Gastrocnemius medialis (tissue), 4 donors: ENCODE data around the gene CDRT4. TPM values are rescaled to one million over a fixed set of nuclear protein-coding genes. Genes with fewer than 3 reads are reported as not detected.

Experiments used
- ATAC-seq, 2 donors: fragments of 150-250 bp; one replicate each; pipeline ENCODE4 v1.9.1; 2016
- DNase-seq, 2 donors: peaks; one replicate each; pipeline ENCODE4 v3.0.0-alpha.2; 2019
- H3K27ac ChIP-seq, 4 donors: fragments of 200-600 bp; sonication (generic); 1 replicate in 1 of 4; 2 replicates in 3 of 4; pipeline ENCODE4 v1.5.1; 2016 to 2018; ENCODE audit warnings: mild to moderate bottlenecking in 2 of 4, moderate library complexity in 1 of 4
- H3K27me3 ChIP-seq, 3 donors: fragments of 200-600 bp; sonication (generic) in 2 of 3; 1 replicate in 1 of 3; 2 replicates in 2 of 3; pipeline versions ENCODE4 v1.5.1 to v1.6.0; 2016 to 2019; ENCODE audit warnings: mild to moderate bottlenecking in 1 of 3, moderate library complexity in 1 of 3
- H3K36me3 ChIP-seq, 2 donors: fragments of 200-600 bp; sonication (generic) in 1 of 2; one replicate each; pipeline ENCODE4 v1.5.1; 2017 to 2018
- H3K4me1 ChIP-seq, 2 donors: fragments of 200-600 bp; sonication (generic) in 1 of 2; one replicate each; pipeline ENCODE4 v1.5.1; 2016 to 2017; ENCODE audit warnings: mild to moderate bottlenecking in 2 of 2
- H3K4me3 ChIP-seq, 4 donors: fragments of 200-600 bp; sonication (generic) in 3 of 4; 1 replicate in 1 of 4; 2 replicates in 3 of 4; pipeline ENCODE4 v1.5.1; 2016 to 2019; ENCODE audit warnings: mild to moderate bottlenecking in 2 of 4
- H3K9me3 ChIP-seq, 3 donors: fragments of 200-600 bp; sonication (generic) in 2 of 3; 1 replicate in 1 of 3; 2 replicates in 2 of 3; pipeline ENCODE4 v1.5.1; 2016 to 2019
- POLR2A ChIP-seq, 2 donors: fragments of 450-650 bp; IDR thresholded peaks; one replicate each; pipeline ENCODE4 v1.6.1; 2017; ENCODE audit warnings: antibody characterized with exemption in 2 of 2, mild to moderate bottlenecking in 2 of 2, moderate library complexity in 2 of 2
- in situ Hi-C, 4 donors: fragments of 200-750 bp; cut with MboI; loops; one replicate each; pipeline versions ENCODE4 v1.15.0 to v1.8.0; 2017; ENCODE audit warnings: low sequenced_read_pairs in 4 of 4
- intact Hi-C: fragments of 100-400 bp; cut with DNase I; formaldehyde crosslinking; loops from one replicate; pipeline ENCODE4 v1.15.1; 2023; ENCODE audit warnings: low total_unique reads
- total RNA-seq, 4 donors: library from RNA; depleted of rRNA; stranded (reverse); fragments of >200 nt; gene quantifications; one replicate each; pipeline versions ENCODE4 v1.1.0 to v1.2.3, GENCODE V29; 2016
- TF ChIP-seq, protein P1 (sequence below), 5 experiments: fragments of 450-650 bp in 3 of 5; fragments of 200-600 bp in 2 of 5; sonication (generic) in 2 of 5; IDR thresholded peaks in 4 of 5; conservative IDR thresholded peaks in 1 of 5; 1 replicate in 4 of 5; 2 replicates in 1 of 5; pipeline ENCODE4 v1.5.1; 2016 to 2019; ENCODE audit warnings: antibody characterized with exemption in 5 of 5, mild to moderate bottlenecking in 3 of 5, moderate library complexity in 3 of 5

Gene CDRT4
- total RNA-seq, 4 donors from 2014 or later = 0.66 to 2.0 (median 1.00) TPM

GRCh38 chr17:15397620-15398019 is 69.8 kb downstream of the CDRT4 start:
- no peak overlapping the region for H3K4me3 ChIP-seq
- H3K4me1 ChIP-seq = peaks cover 16 to 20% of the 10 kb centered on the region in 2 donors
- H3K9me3 ChIP-seq = no peaks in the 10 kb centered on the region
- no peak for TF ChIP-seq POLR2A (IDR thresholded peaks at IDR 0.05)
- TF ChIP-seq, protein P1, sequence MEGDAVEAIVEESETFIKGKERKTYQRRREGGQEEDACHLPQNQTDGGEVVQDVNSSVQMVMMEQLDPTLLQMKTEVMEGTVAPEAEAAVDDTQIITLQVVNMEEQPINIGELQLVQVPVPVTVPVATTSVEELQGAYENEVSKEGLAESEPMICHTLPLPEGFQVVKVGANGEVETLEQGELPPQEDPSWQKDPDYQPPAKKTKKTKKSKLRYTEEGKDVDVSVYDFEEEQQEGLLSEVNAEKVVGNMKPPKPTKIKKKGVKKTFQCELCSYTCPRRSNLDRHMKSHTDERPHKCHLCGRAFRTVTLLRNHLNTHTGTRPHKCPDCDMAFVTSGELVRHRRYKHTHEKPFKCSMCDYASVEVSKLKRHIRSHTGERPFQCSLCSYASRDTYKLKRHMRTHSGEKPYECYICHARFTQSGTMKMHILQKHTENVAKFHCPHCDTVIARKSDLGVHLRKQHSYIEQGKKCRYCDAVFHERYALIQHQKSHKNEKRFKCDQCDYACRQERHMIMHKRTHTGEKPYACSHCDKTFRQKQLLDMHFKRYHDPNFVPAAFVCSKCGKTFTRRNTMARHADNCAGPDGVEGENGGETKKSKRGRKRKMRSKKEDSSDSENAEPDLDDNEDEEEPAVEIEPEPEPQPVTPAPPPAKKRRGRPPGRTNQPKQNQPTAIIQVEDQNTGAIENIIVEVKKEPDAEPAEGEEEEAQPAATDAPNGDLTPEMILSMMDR (IDR thresholded peaks at IDR 0.05 in 4 of 5, conservative IDR thresholded peaks at IDR 0.05 in 1 of 5) = no peak
- intact Hi-C loops (loop anchor here (5.0 kb wide), 2 partner anchors 45 to 135 kb away; no protein-coding TSS in a partner anchor), in situ Hi-C loops (loop anchor here in 1 of 4 donors (25.0 kb wide), 1 partner anchor 115 kb away; no protein-coding TSS in a partner anchor)
- no peaks in the 10 kb centered on the region for H3K36me3 ChIP-seq
- DNase-seq = no peak
- H3K27ac ChIP-seq = peak overlapping the region in 1 of 4 donors; percentile 68
- no peak for ATAC-seq
- H3K27me3 ChIP-seq = no peaks in the 10 kb centered on the region

DNA sequence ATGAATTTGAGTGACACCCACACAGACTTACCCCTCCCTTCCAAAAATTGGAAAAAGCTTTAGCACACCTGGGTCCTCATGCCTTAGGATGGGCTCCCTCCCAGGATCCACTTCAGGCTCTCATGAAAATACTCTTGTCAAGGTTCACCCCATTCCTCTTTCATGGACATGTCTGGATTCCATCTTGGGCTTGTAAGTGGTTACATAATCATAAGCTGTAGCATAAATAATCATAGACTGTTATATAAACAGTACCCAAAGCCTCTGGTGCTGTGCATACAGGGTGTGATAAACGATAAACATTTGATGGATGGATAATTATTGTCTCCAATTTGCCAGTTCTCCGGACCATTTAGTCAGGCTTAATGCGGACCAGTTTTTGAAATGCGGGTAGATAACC is 72.3 kb downstream of the CDRT4 start:
- in situ Hi-C loops = loop anchor here in 1 of 4 donors (25.0 kb wide), 1 partner anchor 117 kb away; no protein-coding TSS in a partner anchor
- H3K27ac ChIP-seq = no peak overlapping the region
- peaks cover 16 to 20% of the 10 kb centered on the region in 2 donors for H3K4me1 ChIP-seq
- DNase-seq = no peak
- no peaks in the 10 kb centered on the region for H3K36me3 ChIP-seq
- intact Hi-C loops = loop anchor here (5.0 kb wide), 2 partner anchors 43 to 133 kb away; no protein-coding TSS in a partner anchor
- H3K4me3 ChIP-seq = no peak overlapping the region
- no peaks in the 10 kb centered on the region for H3K27me3 ChIP-seq
- TF ChIP-seq, protein P1 (IDR thresholded peaks at IDR 0.05 in 4 of 5, conservative IDR thresholded peaks at IDR 0.05 in 1 of 5) = no peak
- no peak for ATAC-seq
- H3K9me3 ChIP-seq = no peaks in the 10 kb centered on the region

GRCh38 chr17:15393414-15393813 is 74.0 kb downstream of the CDRT4 start:
- Histone ChIP-seq H3K36me3 (no peaks in the 10 kb centered on the region), H3K4me3 (no peak overlapping the region), H3K27me3 (no peaks in the 10 kb centered on the region), H3K27ac (no peak overlapping the region), H3K9me3 (no peaks in the 10 kb centered on the region), H3K4me1 (peaks cover 8% of the 10 kb centered on the region in 2 donors)
- TF ChIP-seq, protein P1 (IDR thresholded peaks at IDR 0.05 in 4 of 5, conservative IDR thresholded peaks at IDR 0.05 in 1 of 5) = no peak
- no peak for TF ChIP-seq POLR2A (IDR thresholded peaks at IDR 0.05)
- ATAC-seq (no peak), DNase-seq (no peak)
- intact Hi-C loops = no loop called here
- in situ Hi-C loops = loop anchor here in 1 of 4 donors (25.0 kb wide), 1 partner anchor 119 kb away; no protein-coding TSS in a partner anchor

DNA sequence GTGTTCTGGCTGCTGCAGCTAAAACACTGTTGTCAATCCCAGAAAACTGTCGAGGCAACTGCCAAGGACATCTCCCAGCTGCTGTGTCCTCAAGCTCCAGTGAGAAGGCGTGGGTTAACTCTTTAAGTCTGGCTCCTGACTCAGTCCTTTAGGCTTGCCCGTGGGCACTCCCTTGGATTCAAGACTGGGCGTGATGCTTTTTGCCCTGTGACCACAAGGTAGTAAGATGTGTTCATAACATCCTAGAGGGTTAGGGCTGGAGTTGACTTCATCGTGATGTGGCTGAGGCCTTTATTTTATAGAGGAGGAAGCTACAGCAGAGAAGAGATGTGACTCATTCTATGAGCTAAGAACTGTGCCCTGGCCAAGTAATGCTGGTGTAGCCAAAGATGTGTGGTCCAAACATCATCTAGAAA is 75.1 kb downstream of the CDRT4 start:
- H3K27ac ChIP-seq = peak overlapping the region in 1 of 4 donors; percentile 20
- H3K4me3 ChIP-seq = no peak overlapping the region
- TF ChIP-seq, protein P1 (IDR thresholded peaks at IDR 0.05 in 4 of 5, conservative IDR thresholded peaks at IDR 0.05 in 1 of 5) = no peak
- in situ Hi-C loops (loop anchor here in 1 of 4 donors (25.0 kb wide), 1 partner anchor 120 kb away; no protein-coding TSS in a partner anchor), intact Hi-C loops (no loop called here)
- no peaks in the 10 kb centered on the region for H3K36me3 ChIP-seq
- no peaks in the 10 kb centered on the region for H3K27me3 ChIP-seq
- H3K4me1 ChIP-seq = no peaks in the 10 kb centered on the region
- no peaks in the 10 kb centered on the region for H3K9me3 ChIP-seq
- peak in 1 of 2 donors; percentile 43 for ATAC-seq
- no peak for DNase-seq
